NT2/D1 (cell line): ENCODE data around the gene TLR4.

Experiments
- DNase-seq: peaks from one replicate; pipeline ENCODE4 v3.0.0-alpha.2; 2011; ENCODE audit warnings: low read depth, low spot score
- H3K27me3 ChIP-seq: 2 replicates; pipeline ENCODE4 v1.6.0; 2011; ENCODE audit warnings: mild to moderate bottlenecking; ENCODE audit not compliant: insufficient read length, insufficient read depth
- H3K36me3 ChIP-seq: 2 replicates; pipeline ENCODE4 v1.6.1; 2011; ENCODE audit warnings: mild to moderate bottlenecking, low read length, mixed read lengths; ENCODE audit not compliant: insufficient read depth, insufficient read length
- H3K4me1 ChIP-seq: 2 replicates; pipeline ENCODE4 v1.5.1; 2011; ENCODE audit not compliant: insufficient read depth, insufficient read length
- H3K4me3 ChIP-seq: 2 replicates; pipeline ENCODE4 v1.5.1; 2011; ENCODE audit warnings: low read depth; ENCODE audit not compliant: insufficient read length
- H3K9ac ChIP-seq: 2 replicates; pipeline ENCODE4 v1.6.0; 2011; ENCODE audit warnings: low read depth; ENCODE audit not compliant: insufficient read length
- H3K9me3 ChIP-seq: 2 replicates; pipeline ENCODE4 v1.5.1; 2011; ENCODE audit warnings: mild to moderate bottlenecking, low read length; ENCODE audit not compliant: insufficient read depth
- SUZ12 ChIP-seq: IDR thresholded peaks from 2 replicates; pipeline ENCODE4 v1.6.1; 2011; ENCODE audit not compliant: insufficient read length, insufficient read depth; ENCODE audit errors: extremely low read depth
- YY1 ChIP-seq: IDR thresholded peaks from 2 replicates; pipeline ENCODE4 v1.6.1; 2011; ENCODE audit not compliant: insufficient read length, insufficient read depth
- ZNF274 ChIP-seq: IDR thresholded peaks from 2 replicates; pipeline ENCODE4 v1.6.1; 2011; ENCODE audit warnings: mild to moderate bottlenecking, low read depth, low read length

TLR4 gene

GRCh38 chr9:117720987-117721386, 16.8 kb downstream of the TLR4 start:
- no peaks in the 10 kb centered on the region for H3K4me1 ChIP-seq
- no peak overlapping the region for H3K4me3 ChIP-seq
- H3K9ac ChIP-seq: no peak overlapping the region
- H3K27me3 ChIP-seq: no peaks in the 10 kb centered on the region
- H3K9me3 ChIP-seq: no peaks in the 10 kb centered on the region
- TF ChIP-seq SUZ12 (no peak), YY1 (no peak)
- no peaks in the 10 kb centered on the region for H3K36me3 ChIP-seq
- no peak for DNase-seq

DNA sequence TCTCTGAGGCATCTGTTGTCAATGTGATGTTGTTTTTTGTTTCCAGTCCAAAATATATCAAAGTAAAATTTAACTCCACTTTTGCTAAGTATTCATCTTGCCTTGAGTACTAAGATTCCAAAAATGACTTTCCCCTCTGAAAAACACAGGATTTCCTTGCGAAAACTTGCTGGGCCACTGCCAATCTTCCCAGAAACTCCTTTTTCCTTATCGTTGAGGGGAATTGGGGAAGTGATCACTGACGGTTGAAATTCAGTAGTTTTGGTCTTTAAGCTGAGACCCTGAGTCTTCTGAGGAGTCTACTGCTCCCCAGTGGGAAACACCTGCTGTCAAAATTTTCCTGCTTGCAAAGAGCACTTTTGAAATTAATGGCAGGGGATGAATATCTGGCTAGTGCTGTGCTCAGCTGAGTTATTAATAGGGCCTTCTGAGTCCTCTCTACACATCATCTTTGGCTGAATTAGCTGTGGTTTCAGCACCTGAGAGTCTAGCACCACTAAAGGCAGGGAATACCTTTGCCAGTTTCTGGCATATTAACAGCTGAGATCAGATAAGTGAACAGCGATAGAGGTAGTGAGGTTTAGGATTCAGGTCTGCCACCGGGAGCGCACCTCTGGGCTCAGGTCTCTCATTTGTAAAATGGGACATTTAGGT, 18.0 kb downstream of the TLR4 start:
- DNase-seq: no peak
- no peaks in the 10 kb centered on the region for H3K9me3 ChIP-seq
- H3K4me1 ChIP-seq: no peaks in the 10 kb centered on the region

DNA sequence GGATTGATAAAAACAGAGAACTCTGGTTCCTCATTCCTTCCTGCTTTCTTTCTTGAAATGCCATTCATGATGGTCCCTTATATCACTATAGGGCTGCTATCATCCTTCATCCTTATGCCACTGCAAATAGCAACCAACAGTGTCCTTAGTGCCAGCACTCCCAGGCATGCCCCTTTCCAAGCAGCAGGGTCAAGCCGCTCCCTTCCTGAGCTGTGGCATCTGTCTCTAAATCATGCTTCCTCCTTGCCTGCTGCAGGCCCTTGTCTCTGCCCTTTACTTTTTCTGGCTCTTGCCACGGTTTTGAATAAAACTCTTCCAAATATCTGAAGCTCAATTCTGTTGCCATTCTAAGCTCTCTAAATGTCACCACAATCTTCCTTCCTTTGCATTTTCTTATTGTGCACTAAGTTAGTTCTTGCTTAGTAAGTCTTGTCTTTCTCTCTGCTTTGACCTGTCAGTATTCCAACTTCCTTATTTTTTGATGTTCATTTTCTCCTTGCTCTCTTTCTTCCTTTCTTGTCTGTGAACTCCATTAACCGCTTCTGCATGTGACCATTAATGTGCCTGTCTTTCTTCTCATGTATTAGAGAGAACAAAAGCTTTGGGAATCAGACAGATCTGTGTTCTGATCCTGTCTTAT, 19.9 kb downstream of the TLR4 start:
- no peak overlapping the region for H3K9ac ChIP-seq
- H3K4me3 ChIP-seq: no peak overlapping the region
- no peaks in the 10 kb centered on the region for H3K27me3 ChIP-seq
- H3K4me1 ChIP-seq: no peaks in the 10 kb centered on the region
- no peak for TF ChIP-seq SUZ12
- TF ChIP-seq YY1: no peak
- TF ChIP-seq ZNF274: no peak
- no peaks in the 10 kb centered on the region for H3K36me3 ChIP-seq
- DNase-seq: no peak
- H3K9me3 ChIP-seq: no peaks in the 10 kb centered on the region

More for the DNA sequence above, 18.0 kb downstream of the TLR4 start:
- TF ChIP-seq ZNF274: no peak
- Histone ChIP-seq H3K27me3 (no peaks in the 10 kb centered on the region), H3K4me3 (no peak overlapping the region), H3K36me3 (no peaks in the 10 kb centered on the region), H3K9ac (no peak overlapping the region)

GRCh38 chr9:117725426-117725887, 21.3 kb downstream of the TLR4 start:
- H3K9me3 ChIP-seq: no peaks in the 10 kb centered on the region
- H3K27me3 ChIP-seq: no peaks in the 10 kb centered on the region
- no peaks in the 10 kb centered on the region for H3K4me1 ChIP-seq
- no peak for DNase-seq
- no peak overlapping the region for H3K4me3 ChIP-seq
- H3K9ac ChIP-seq: no peak overlapping the region
- TF ChIP-seq ZNF274 (no peak), SUZ12 (no peak), YY1 (no peak)
- H3K36me3 ChIP-seq: no peaks in the 10 kb centered on the region

DNA sequence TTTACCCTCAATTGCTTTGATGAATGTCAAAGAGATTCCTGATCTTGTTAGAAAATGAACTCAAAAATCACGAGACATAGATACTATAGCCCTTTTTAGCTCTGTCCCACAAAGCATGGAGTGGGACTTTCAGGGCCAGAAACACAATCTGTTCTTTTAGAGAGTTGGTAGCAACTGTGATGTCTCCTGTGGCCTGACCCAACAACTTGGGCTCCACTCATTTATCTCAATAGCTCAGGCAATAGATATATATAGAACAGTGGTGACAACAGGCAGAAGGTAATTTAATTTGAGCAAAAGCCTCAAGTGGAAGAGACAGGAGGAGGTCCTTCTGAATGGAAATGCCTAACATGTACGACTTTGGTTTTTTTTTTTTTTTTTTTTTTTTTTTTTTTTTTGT, 25.2 kb downstream of the TLR4 start:
- H3K4me3 ChIP-seq: no peak overlapping the region
- H3K4me1 ChIP-seq: no peaks in the 10 kb centered on the region
- no peak for DNase-seq
- H3K9me3 ChIP-seq: no peaks in the 10 kb centered on the region
- H3K36me3 ChIP-seq: no peaks in the 10 kb centered on the region
- H3K27me3 ChIP-seq: no peaks in the 10 kb centered on the region
- TF ChIP-seq ZNF274 (no peak), YY1 (no peak), SUZ12 (no peak)
- H3K9ac ChIP-seq: no peak overlapping the region

DNA sequence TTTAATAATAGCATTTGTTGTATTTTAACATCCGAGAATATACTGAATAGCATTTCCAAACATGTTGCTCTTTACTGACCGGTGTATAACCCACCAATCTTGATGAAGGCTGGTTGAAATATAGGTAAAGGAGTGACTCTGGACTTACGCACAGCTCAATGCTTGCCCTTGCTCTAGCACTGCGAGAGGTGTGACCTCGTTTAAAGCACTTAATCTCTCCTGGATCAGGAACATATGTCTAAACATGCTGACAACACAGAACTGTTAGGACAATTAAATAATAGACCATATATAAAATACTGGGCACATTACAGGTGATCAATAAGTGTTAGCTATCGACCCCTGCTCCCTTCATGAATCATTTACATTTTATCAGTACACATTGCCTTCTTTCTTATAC, 28.3 kb downstream of the TLR4 start:
- no peak overlapping the region for H3K9ac ChIP-seq
- TF ChIP-seq YY1: no peak
- no peak for TF ChIP-seq ZNF274
- no peak for TF ChIP-seq SUZ12
- H3K27me3 ChIP-seq: no peaks in the 10 kb centered on the region
- H3K4me1 ChIP-seq: no peaks in the 10 kb centered on the region
- H3K4me3 ChIP-seq: no peak overlapping the region
- DNase-seq: no peak
- H3K36me3 ChIP-seq: no peaks in the 10 kb centered on the region
- H3K9me3 ChIP-seq: no peaks in the 10 kb centered on the region

GRCh38 chr9:117733465-117733864, 29.3 kb downstream of the TLR4 start:
- Histone ChIP-seq H3K36me3 (no peaks in the 10 kb centered on the region), H3K9me3 (no peaks in the 10 kb centered on the region), H3K4me3 (no peak overlapping the region), H3K9ac (no peak overlapping the region), H3K4me1 (no peaks in the 10 kb centered on the region), H3K27me3 (no peaks in the 10 kb centered on the region)
- TF ChIP-seq SUZ12 (no peak), ZNF274 (no peak), YY1 (no peak)
- no peak for DNase-seq

DNA sequence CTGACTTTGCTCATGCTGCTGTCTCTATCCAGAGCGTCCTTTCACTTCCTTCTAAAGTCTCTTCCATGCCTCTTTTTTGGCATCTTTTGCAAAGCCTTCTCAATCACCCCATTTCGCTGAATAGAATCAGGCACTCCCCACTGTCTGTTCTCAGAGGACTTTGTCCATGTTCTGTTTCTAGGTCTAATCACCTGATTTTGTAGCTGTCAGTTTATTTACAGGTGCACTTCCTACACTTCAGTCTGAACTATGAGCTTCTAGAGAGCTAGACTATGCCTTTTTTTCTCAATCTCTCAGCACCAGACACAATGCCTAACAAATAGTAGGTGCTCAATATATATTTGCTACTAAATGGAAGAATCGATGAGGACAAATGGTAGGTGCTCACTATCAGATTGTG, 29.9 kb downstream of the TLR4 start:
- H3K9ac ChIP-seq: no peak overlapping the region
- H3K36me3 ChIP-seq: no peaks in the 10 kb centered on the region
- H3K4me1 ChIP-seq: no peaks in the 10 kb centered on the region
- H3K4me3 ChIP-seq: no peak overlapping the region
- no peak for DNase-seq
- H3K9me3 ChIP-seq: no peaks in the 10 kb centered on the region
- TF ChIP-seq YY1: no peak
- H3K27me3 ChIP-seq: no peaks in the 10 kb centered on the region
